ENCODE data around the gene CCDC124. TPM values are rescaled to one million over a fixed set of nuclear protein-coding genes. Genes with fewer than 3 reads are reported as not detected.
A peak's percentile ranks its signal among the peaks of the same experiment; 100 is the strongest.

CCDC124 gene
- total and polyA plus RNA-seq, 10 of the 15 experiments (the other 5 are each of a cell fraction or from before 2014, with no cell fraction given), result 3.7 to 184 (median 51.8) TPM

DNA sequence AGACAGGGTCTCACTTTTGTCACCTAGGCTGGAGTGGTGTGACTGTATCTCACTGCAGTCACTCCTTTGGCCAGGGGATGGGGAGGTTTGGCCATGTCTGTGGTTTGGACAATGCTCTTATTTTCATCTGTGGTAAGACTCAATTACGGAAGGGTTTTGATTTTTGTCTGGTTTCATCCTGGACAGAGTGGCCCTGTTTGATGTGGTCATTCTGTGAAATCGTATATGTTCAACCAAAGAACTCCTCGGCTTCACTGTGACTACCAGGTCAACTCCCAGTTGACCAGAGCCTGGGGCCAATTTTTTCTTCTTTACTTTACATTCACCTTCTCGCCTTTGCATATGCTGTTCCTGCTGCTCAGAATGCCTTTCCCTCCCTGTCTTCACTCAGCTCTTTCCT is 6.8 kb upstream of the CCDC124 start (continued):
- TF ChIP-seq, protein P1, sequence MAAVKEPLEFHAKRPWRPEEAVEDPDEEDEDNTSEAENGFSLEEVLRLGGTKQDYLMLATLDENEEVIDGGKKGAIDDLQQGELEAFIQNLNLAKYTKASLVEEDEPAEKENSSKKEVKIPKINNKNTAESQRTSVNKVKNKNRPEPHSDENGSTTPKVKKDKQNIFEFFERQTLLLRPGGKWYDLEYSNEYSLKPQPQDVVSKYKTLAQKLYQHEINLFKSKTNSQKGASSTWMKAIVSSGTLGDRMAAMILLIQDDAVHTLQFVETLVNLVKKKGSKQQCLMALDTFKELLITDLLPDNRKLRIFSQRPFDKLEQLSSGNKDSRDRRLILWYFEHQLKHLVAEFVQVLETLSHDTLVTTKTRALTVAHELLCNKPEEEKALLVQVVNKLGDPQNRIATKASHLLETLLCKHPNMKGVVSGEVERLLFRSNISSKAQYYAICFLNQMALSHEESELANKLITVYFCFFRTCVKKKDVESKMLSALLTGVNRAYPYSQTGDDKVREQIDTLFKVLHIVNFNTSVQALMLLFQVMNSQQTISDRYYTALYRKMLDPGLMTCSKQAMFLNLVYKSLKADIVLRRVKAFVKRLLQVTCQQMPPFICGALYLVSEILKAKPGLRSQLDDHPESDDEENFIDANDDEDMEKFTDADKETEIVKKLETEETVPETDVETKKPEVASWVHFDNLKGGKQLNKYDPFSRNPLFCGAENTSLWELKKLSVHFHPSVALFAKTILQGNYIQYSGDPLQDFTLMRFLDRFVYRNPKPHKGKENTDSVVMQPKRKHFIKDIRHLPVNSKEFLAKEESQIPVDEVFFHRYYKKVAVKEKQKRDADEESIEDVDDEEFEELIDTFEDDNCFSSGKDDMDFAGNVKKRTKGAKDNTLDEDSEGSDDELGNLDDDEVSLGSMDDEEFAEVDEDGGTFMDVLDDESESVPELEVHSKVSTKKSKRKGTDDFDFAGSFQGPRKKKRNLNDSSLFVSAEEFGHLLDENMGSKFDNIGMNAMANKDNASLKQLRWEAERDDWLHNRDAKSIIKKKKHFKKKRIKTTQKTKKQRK (IDR thresholded peaks at IDR 0.05; ENCODE audit: low read depth, low read length), result no peak
- TF ChIP-seq TCF3 (IDR thresholded peaks at IDR 0.05; ENCODE audit: borderline replicate concordance, insufficient read depth, low read depth, low read length), result no peak
- peak; percentile 96 for TF ChIP-seq TCF7 (IDR thresholded peaks at IDR 0.05; ENCODE audit: borderline replicate concordance)
- TF ChIP-seq MYC (IDR thresholded peaks at IDR 0.05; ENCODE audit: insufficient read depth, insufficient read length, insufficient replicate concordance, low read length, severe bottlenecking), result no peak
- TF ChIP-seq YY1 (IDR thresholded peaks at IDR 0.05; ENCODE audit: low read depth, low read length), result no peak
- no peak for TF ChIP-seq TCF12 (IDR thresholded peaks at IDR 0.05; ENCODE audit: low read depth, low read length)
- no peak for TF ChIP-seq SIX5 (IDR thresholded peaks at IDR 0.05; ENCODE audit: low read depth, low read length, severe bottlenecking)
- TF ChIP-seq BACH1 (IDR thresholded peaks at IDR 0.05; ENCODE audit: borderline replicate concordance), result no peak
- TF ChIP-seq KLF5 (IDR thresholded peaks at IDR 0.05; ENCODE audit: partially characterized antibody), result no peak
- no peak for TF ChIP-seq NFYB (IDR thresholded peaks at IDR 0.05; ENCODE audit: insufficient read depth, low read depth, low read length)
- no peak for TF ChIP-seq RFX5 (IDR thresholded peaks at IDR 0.05; ENCODE audit: low read depth, low read length)
- TF ChIP-seq, protein P2, sequence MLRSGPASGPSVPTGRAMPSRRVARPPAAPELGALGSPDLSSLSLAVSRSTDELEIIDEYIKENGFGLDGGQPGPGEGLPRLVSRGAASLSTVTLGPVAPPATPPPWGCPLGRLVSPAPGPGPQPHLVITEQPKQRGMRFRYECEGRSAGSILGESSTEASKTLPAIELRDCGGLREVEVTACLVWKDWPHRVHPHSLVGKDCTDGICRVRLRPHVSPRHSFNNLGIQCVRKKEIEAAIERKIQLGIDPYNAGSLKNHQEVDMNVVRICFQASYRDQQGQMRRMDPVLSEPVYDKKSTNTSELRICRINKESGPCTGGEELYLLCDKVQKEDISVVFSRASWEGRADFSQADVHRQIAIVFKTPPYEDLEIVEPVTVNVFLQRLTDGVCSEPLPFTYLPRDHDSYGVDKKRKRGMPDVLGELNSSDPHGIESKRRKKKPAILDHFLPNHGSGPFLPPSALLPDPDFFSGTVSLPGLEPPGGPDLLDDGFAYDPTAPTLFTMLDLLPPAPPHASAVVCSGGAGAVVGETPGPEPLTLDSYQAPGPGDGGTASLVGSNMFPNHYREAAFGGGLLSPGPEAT (IDR thresholded peaks at IDR 0.05; ENCODE audit: low read depth), result no peak
- TF ChIP-seq KAT2A (conservative IDR thresholded peaks at IDR 0.05; ENCODE audit: control insufficient read depth, low read depth, low read length), result no peak
- TF ChIP-seq, protein P3, sequence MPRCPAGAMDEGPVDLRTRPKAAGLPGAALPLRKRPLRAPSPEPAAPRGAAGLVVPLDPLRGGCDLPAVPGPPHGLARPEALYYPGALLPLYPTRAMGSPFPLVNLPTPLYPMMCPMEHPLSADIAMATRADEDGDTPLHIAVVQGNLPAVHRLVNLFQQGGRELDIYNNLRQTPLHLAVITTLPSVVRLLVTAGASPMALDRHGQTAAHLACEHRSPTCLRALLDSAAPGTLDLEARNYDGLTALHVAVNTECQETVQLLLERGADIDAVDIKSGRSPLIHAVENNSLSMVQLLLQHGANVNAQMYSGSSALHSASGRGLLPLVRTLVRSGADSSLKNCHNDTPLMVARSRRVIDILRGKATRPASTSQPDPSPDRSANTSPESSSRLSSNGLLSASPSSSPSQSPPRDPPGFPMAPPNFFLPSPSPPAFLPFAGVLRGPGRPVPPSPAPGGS (IDR thresholded peaks at IDR 0.05; ENCODE audit: borderline replicate concordance, insufficient read depth, low read depth, low read length, poor library complexity, severe bottlenecking), result no peak
- TF ChIP-seq IRF4 (IDR thresholded peaks at IDR 0.05; ENCODE audit: low read depth, low read length), result no peak
- TF ChIP-seq ESRRA (IDR thresholded peaks at IDR 0.05; ENCODE audit: low read length), result no peak
- peak; percentile 38; the same call in 1 of the 2 replicates for TF ChIP-seq PAX5 (IDR thresholded peaks at IDR 0.05; ENCODE audit: borderline replicate concordance, low read depth, low read length)
- TF ChIP-seq, protein P4, sequence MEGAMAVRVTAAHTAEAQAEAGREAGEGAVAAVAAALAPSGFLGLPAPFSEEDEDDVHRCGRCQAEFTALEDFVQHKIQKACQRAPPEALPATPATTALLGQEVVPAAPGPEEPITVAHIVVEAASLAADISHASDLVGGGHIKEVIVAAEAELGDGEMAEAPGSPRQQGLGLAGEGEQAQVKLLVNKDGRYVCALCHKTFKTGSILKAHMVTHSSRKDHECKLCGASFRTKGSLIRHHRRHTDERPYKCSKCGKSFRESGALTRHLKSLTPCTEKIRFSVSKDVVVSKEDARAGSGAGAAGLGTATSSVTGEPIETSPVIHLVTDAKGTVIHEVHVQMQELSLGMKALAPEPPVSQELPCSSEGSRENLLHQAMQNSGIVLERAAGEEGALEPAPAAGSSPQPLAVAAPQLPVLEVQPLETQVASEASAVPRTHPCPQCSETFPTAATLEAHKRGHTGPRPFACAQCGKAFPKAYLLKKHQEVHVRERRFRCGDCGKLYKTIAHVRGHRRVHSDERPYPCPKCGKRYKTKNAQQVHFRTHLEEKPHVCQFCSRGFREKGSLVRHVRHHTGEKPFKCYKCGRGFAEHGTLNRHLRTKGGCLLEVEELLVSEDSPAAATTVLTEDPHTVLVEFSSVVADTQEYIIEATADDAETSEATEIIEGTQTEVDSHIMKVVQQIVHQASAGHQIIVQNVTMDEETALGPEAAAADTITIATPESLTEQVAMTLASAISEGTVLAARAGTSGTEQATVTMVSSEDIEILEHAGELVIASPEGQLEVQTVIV (IDR thresholded peaks at IDR 0.05; ENCODE audit: borderline replicate concordance, partially characterized antibody), result no peak
- TF ChIP-seq NBN (IDR thresholded peaks at IDR 0.05), result no peak
- TF ChIP-seq, protein P5, sequence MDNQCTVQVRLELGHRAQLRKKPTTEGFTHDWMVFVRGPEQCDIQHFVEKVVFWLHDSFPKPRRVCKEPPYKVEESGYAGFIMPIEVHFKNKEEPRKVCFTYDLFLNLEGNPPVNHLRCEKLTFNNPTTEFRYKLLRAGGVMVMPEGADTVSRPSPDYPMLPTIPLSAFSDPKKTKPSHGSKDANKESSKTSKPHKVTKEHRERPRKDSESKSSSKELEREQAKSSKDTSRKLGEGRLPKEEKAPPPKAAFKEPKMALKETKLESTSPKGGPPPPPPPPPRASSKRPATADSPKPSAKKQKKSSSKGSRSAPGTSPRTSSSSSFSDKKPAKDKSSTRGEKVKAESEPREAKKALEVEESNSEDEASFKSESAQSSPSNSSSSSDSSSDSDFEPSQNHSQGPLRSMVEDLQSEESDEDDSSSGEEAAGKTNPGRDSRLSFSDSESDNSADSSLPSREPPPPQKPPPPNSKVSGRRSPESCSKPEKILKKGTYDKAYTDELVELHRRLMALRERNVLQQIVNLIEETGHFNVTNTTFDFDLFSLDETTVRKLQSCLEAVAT (IDR thresholded peaks at IDR 0.05), result no peak
